Breast epithelium (tissue), 3 donors: ENCODE measurements around the gene GATA6.

ENCODE experiments used
- CTCF ChIP-seq, 3 donors: fragments of 450-650 bp; IDR thresholded peaks; one replicate each; pipeline ENCODE4 v1.5.1; 2016 to 2017; ENCODE audit warnings: antibody characterized with exemption in 3 of 3, mild to moderate bottlenecking in 3 of 3, moderate library complexity in 3 of 3
- POLR2AphosphoS5 ChIP-seq, 3 donors: sonication (generic); formaldehyde crosslinking; IDR thresholded peaks; one replicate each; pipeline ENCODE4 v1.6.1; 2017; ENCODE audit warnings: antibody characterized with exemption in 3 of 3

GRCh38 chr18:22172594-22173049 lies 3.2 kb downstream of the GATA6 start:
- no peak for TF ChIP-seq CTCF (IDR thresholded peaks at IDR 0.05)
- TF ChIP-seq POLR2AphosphoS5 (IDR thresholded peaks at IDR 0.05) = no peak
